ENCODE data around the gene AKAP1. TPM values are rescaled to one million over a fixed set of nuclear protein-coding genes. Genes with fewer than 3 reads are reported as not detected.

AKAP1 gene
- total and polyA plus RNA-seq, 2 of the 8 experiments (the other 6 are each of a cell fraction or from before 2014, with no cell fraction given): 120 to 156 TPM

GRCh38 chr17:57071991-57072944 is 12.8 kb upstream of the AKAP1 start:
- no peaks in the 10 kb centered on the region for H3K36me3 ChIP-seq (ENCODE audit: control insufficient read depth in 2 of 4, insufficient read depth in 4 of 4, low read length in 3 of 4)
- TF ChIP-seq CTCF (IDR thresholded peaks at IDR 0.05; ENCODE audit: control extremely low read depth in 1 of 3, insufficient read depth in 1 of 3, low read depth in 1 of 3, low read length in 3 of 3): no peak
- peak; percentile 60 for TF ChIP-seq TEAD4 (IDR thresholded peaks at IDR 0.05; ENCODE audit: low read depth, low read length)
- TF ChIP-seq SRF (IDR thresholded peaks at IDR 0.05; ENCODE audit: low read depth, low read length): no peak
- no peak for TF ChIP-seq TBP (IDR thresholded peaks at IDR 0.05; ENCODE audit: low read depth, low read length)
- peak; percentile 93; the same call in 1 of the 2 replicates for TF ChIP-seq TCF12 (IDR thresholded peaks at IDR 0.05; ENCODE audit: low read depth, low read length)
- TF ChIP-seq TAF1 (IDR thresholded peaks at IDR 0.05; ENCODE audit: low read depth, low read length): no peak
- peak; percentile 53; the same call in 1 of the 2 replicates for TF ChIP-seq KDM1A (IDR thresholded peaks at IDR 0.05; ENCODE audit: borderline replicate concordance, low read length)
- TF ChIP-seq GTF2F1 (IDR thresholded peaks at IDR 0.05; ENCODE audit: borderline replicate concordance, low read depth, low read length): no peak

More at GRCh38 chr17:57071991-57072944, 12.8 kb upstream of the AKAP1 start:
- H2BK12ac ChIP-seq (ENCODE audit: low read depth, low read length): no peak overlapping the region
- H2BK5ac ChIP-seq (ENCODE audit: low read depth, low read length): no peak overlapping the region; the same call in 1 of the 2 replicates
- CTCF ChIA-PET (ENCODE audit: partially characterized antibody): interaction anchor here (0.7 to 2.8 kb wide), 14 partner anchors 8 to 1231 kb away, joined by 3 to 15 read pairs (median 3); partner anchors contain the start of gene AKAP1
- no peaks in the 10 kb centered on the region for H3K9me3 ChIP-seq (ENCODE audit: insufficient read depth in 2 of 2, low read depth in 1 of 2, low read length in 1 of 2)
- POLR2A ChIA-PET (ENCODE audit: partially characterized antibody): interaction anchor here (0.7 to 2.9 kb wide), 5 partner anchors 9 to 21 kb away, joined by 3 to 21 read pairs (median 4); partner anchors contain the start of gene AKAP1
- no peak overlapping the region for H3K14ac ChIP-seq (ENCODE audit: insufficient read length)
- no peak overlapping the region for H2BK15ac ChIP-seq (ENCODE audit: low read length)
- peak overlapping the region; percentile 24 for H4K5ac ChIP-seq (ENCODE audit: insufficient read length, low read depth, low read length)
- H3K27me3 ChIP-seq (replicated peaks in 1 of 4; ENCODE audit: control insufficient read depth in 3 of 4, extremely low read depth in 1 of 4, insufficient read depth in 3 of 4, low read length in 3 of 4): no peaks in the 10 kb centered on the region
- no peak overlapping the region for H4K8ac ChIP-seq (ENCODE audit: extremely low read depth, insufficient read depth, low read length)
- peak; percentile 80 for FAIRE-seq
- peak overlapping the region; percentile 89 for H2BK120ac ChIP-seq (replicated peaks; ENCODE audit: low read depth, low read length)
- DNase-seq (ENCODE audit: low read depth in 1 of 2, low spot score in 2 of 2): no peak
- no peak overlapping the region for H2BK20ac ChIP-seq (ENCODE audit: low read length)
- H3K56ac ChIP-seq (replicated peaks; ENCODE audit: insufficient read length, low read depth, low read length): no peak overlapping the region
- no peak overlapping the region for H2AK5ac ChIP-seq (ENCODE audit: low read depth, low read length)
- H3K23me2 ChIP-seq (ENCODE audit: low read depth, low read length): no peaks in the 10 kb centered on the region
- H3K18ac ChIP-seq (ENCODE audit: extremely low read depth, low read length): no peak overlapping the region
- H4K20me1 ChIP-seq (replicated peaks in 1 of 2; ENCODE audit: control insufficient read depth in 1 of 2, insufficient read depth in 2 of 2, low read length in 2 of 2): no peaks in the 10 kb centered on the region
- H3K4ac ChIP-seq (replicated peaks; ENCODE audit: insufficient read length, low read depth, low read length): no peak overlapping the region
- no peaks in the 10 kb centered on the region for H3K79me2 ChIP-seq (ENCODE audit: control insufficient read depth in 1 of 2, insufficient read depth in 2 of 2, low read length in 2 of 2)
- H3K27ac ChIP-seq (ENCODE audit: low read depth, low read length): no peak overlapping the region; the same call in 1 of the 2 replicates
- 8% methylated on average over 5 of the region's 5 CpGs; no CpG with 5 or more reads in 1 of the 2 experiments for WGBS, 2 experiments (ENCODE audit: extremely low coverage in 1 of 2, insufficient coverage in 1 of 2, insufficient read length in 1 of 2, insufficient replicate concordance in 2 of 2, low coverage in 1 of 2, low lambda C conversion rate in 2 of 2, missing lambda C conversion rate in 1 of 2)
- peak overlapping the region in 1 of 2 experiments; percentile 23; a peak in 2 of 4 replicates for H3K4me2 ChIP-seq (ENCODE audit: insufficient read depth in 1 of 2, low read depth in 2 of 2, low read length in 2 of 2)
- H3K9ac ChIP-seq (replicated peaks in 1 of 4; ENCODE audit: extremely low read depth in 1 of 4, low read depth in 3 of 4, low read length in 3 of 4): no peak overlapping the region
- no peak overlapping the region for H2AFZ ChIP-seq (ENCODE audit: low read length)
- H3K79me1 ChIP-seq (ENCODE audit: low read depth, low read length): no peaks in the 10 kb centered on the region
- peaks cover 0 to 15% (median 8%) of the 10 kb centered on the region in 4 experiments; a peak in 5 of 7 replicates for H3K4me1 ChIP-seq (replicated peaks in 1 of 4; ENCODE audit: control insufficient read depth in 3 of 4, insufficient read depth in 4 of 4, low read length in 3 of 4)
- no peak overlapping the region for H3K23ac ChIP-seq (ENCODE audit: insufficient read length)
- no peak overlapping the region for H4K91ac ChIP-seq (replicated peaks; ENCODE audit: insufficient read length, low read length)
- 0 out of 8 replicates have a peak overlapping the region, but pooled peaks of 1 of the 4 experiments have one; percentile 9 for H3K4me3 ChIP-seq (ENCODE audit: extremely low read depth in 1 of 4, insufficient read depth in 2 of 4, low read depth in 3 of 4, low read length in 4 of 4)

Measured in H1 (cell line).